ENCODE measurements around the gene G6PD. TPM values are rescaled to one million over a fixed set of nuclear protein-coding genes. Genes with fewer than 3 reads are reported as not detected.
"Not testable (repeated sequence)": the region's sequence is repeated elsewhere in the genome, so short reads cannot be mapped to it uniquely, and the experiment has no call there.

Gene G6PD
- total RNA-seq, 5 donors from 2014 or later (not counting 1 experiment from before 2014, with no cell fraction given) = 46.0 to 59.5 (median 52.4) TPM

GRCh38 chrX:154505734-154506133, 40.9 kb downstream of the G6PD start:
- Mint-ChIP-seq H3K4me1 (peaks cover under 1 to 2% (median 2%) of the 10 kb centered on the region in 3 donors), H3K27me3 (peaks cover 0 to 3% of the 10 kb centered on the region in 2 donors), H3K9me3 (peaks cover 0 to 2% (median 0%) of the 10 kb centered on the region in 3 donors), H3K4me3 (no peak overlapping the region), H3K36me3 (peaks cover 16% of the 10 kb centered on the region), H3K27ac (peak overlapping the region in 1 of 2 donors; percentile 16)
- ChIA-PET CTCF (no interaction called here), POLR2A (no interaction called here)
- Histone ChIP-seq H3K4me1 (ENCODE audit: control insufficient read depth in 1 of 2, extremely low read depth in 1 of 2, insufficient read depth in 2 of 2, low read length in 2 of 2) (no peaks in the 10 kb centered on the region), H3K27ac (ENCODE audit: low read length) (no peak overlapping the region), H3K4me3 (ENCODE audit: control insufficient read depth in 1 of 2, extremely low read depth in 1 of 2, low read length in 1 of 2) (no peak overlapping the region), H3K9me3 (no peaks in the 10 kb centered on the region), H3K36me3 (ENCODE audit: control insufficient read depth in 2 of 2, extremely low read depth in 1 of 2, insufficient read depth in 1 of 2, low read length in 1 of 2) (peaks cover 4 to 27% of the 10 kb centered on the region in 2 donors), H3K27me3 (replicated peaks in 1 of 2; ENCODE audit: control insufficient read depth in 2 of 2, extremely low read depth in 1 of 2, insufficient read depth in 2 of 2, low read length in 1 of 2) (no peaks in the 10 kb centered on the region)
- WGBS (ENCODE audit: insufficient coverage) = 94% methylated on average over 7 of the region's 12 CpGs
- ATAC-seq (replicated peaks in 1 of 4) (no peak), DNase-seq (no peak)

DNA sequence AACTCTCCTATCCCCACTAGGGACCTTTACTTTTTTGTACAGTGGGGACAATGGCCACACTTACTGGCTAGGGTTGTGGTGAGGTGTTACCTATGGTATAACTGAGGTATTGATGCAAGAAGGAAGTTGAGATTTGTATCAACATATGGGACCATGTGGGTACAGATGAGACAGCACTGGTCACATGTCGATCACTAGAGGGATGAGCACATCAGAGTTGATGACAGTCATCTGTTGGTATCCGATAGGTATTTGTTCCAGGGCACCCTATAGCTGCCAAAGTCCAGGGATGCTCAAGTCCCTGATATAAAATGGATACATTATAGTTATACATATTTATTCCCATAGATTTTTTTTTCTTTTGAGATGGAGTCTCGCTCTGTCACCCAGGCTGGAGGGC, 43.7 kb downstream of the G6PD start:
- no peak overlapping the region for H3K27ac ChIP-seq (ENCODE audit: low read length)
- CTCF ChIA-PET = no interaction called here

GRCh38 chrX:154502098-154502497, 44.5 kb downstream of the G6PD start:
- 98% methylated on average over 6 of the region's 8 CpGs for WGBS (ENCODE audit: insufficient coverage)

More for the DNA sequence above, 43.7 kb downstream of the G6PD start:
- H3K27me3 Mint-ChIP-seq = no peaks in the 10 kb centered on the region
- no peak overlapping the region for H3K4me3 Mint-ChIP-seq
- H3K27ac Mint-ChIP-seq = no peak overlapping the region
- WGBS (ENCODE audit: insufficient coverage) = no CpG with 5 or more reads among the region's 3 CpGs
- POLR2A ChIA-PET = interaction anchor here in 1 of 2 donors (0.7 kb wide), 1 partner anchor 53 kb away, joined by 7 read pairs; no protein-coding TSS in a partner anchor
- H3K36me3 ChIP-seq (ENCODE audit: control insufficient read depth in 2 of 2, extremely low read depth in 1 of 2, insufficient read depth in 1 of 2, low read length in 1 of 2) = peaks cover 0 to 17% of the 10 kb centered on the region in 2 donors
- no peaks in the 10 kb centered on the region for H3K9me3 ChIP-seq
- H3K27me3 ChIP-seq (replicated peaks in 1 of 2; ENCODE audit: control insufficient read depth in 2 of 2, extremely low read depth in 1 of 2, insufficient read depth in 2 of 2, low read length in 1 of 2) = no peaks in the 10 kb centered on the region
- peaks cover 3% of the 10 kb centered on the region for H3K36me3 Mint-ChIP-seq
- no peak for DNase-seq
- no peaks in the 10 kb centered on the region for H3K4me1 ChIP-seq (ENCODE audit: control insufficient read depth in 1 of 2, extremely low read depth in 1 of 2, insufficient read depth in 2 of 2, low read length in 2 of 2)
- H3K4me1 Mint-ChIP-seq = no peaks in the 10 kb centered on the region
- no peak overlapping the region for H3K4me3 ChIP-seq (ENCODE audit: control insufficient read depth in 1 of 2, extremely low read depth in 1 of 2, low read length in 1 of 2)
- no peak for ATAC-seq (replicated peaks in 1 of 4)
- H3K9me3 Mint-ChIP-seq = no peaks in the 10 kb centered on the region

DNA sequence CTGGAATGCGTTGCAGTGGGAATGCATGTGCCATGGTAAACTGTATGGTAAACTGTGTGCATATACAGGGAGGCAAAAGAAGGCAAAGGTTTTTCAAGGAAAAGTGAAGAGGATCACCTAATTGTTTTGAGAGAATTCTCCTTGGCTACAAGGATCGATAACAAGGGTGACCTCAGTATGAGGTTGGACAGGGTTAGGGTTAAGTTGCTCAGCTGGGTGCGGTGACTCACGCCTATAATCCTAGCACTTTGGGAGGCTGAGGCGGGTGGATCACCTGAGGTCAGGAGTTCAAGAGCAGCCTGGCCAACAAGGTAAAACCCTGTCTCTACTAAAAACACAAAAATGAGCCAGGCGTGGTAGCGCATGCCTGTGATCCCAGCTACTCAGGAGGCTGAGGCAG, 45.2 kb downstream of the G6PD start:
- ATAC-seq (replicated peaks in 1 of 4); H3K4me1 Mint-ChIP-seq; H3K9me3 ChIP-seq; H3K27ac Mint-ChIP-seq; H3K27me3 ChIP-seq (replicated peaks in 1 of 2; ENCODE audit: control insufficient read depth in 2 of 2, extremely low read depth in 1 of 2, insufficient read depth in 2 of 2, low read length in 1 of 2); H3K9me3 Mint-ChIP-seq; DNase-seq; H3K4me3 ChIP-seq (ENCODE audit: control insufficient read depth in 1 of 2, extremely low read depth in 1 of 2, low read length in 1 of 2); H3K36me3 Mint-ChIP-seq; H3K4me1 ChIP-seq (ENCODE audit: control insufficient read depth in 1 of 2, extremely low read depth in 1 of 2, insufficient read depth in 2 of 2, low read length in 2 of 2); H3K27me3 Mint-ChIP-seq; POLR2A ChIA-PET; H3K4me3 Mint-ChIP-seq; H3K27ac ChIP-seq (ENCODE audit: low read length): not testable (repeated sequence)
- H3K36me3 ChIP-seq (ENCODE audit: control insufficient read depth in 2 of 2, extremely low read depth in 1 of 2, insufficient read depth in 1 of 2, low read length in 1 of 2) = peaks cover 0 to 11% of the 10 kb centered on the region in 2 donors
- CTCF ChIA-PET = interaction anchor here in 1 of 2 donors (0.6 kb wide), 1 partner anchor 35 kb away, joined by 3 read pairs; no protein-coding TSS in a partner anchor
- WGBS (ENCODE audit: insufficient coverage) = no CpG with 5 or more reads among the region's 7 CpGs

More at GRCh38 chrX:154502098-154502497, 44.5 kb downstream of the G6PD start:
- DNase-seq (no peak), ATAC-seq (replicated peaks in 1 of 4) (no peak)
- H3K4me1 Mint-ChIP-seq = no peaks in the 10 kb centered on the region
- H3K4me3 ChIP-seq (ENCODE audit: control insufficient read depth in 1 of 2, extremely low read depth in 1 of 2, low read length in 1 of 2) = no peak overlapping the region
- no peak overlapping the region for H3K27ac ChIP-seq (ENCODE audit: low read length)
- no peak overlapping the region for H3K27ac Mint-ChIP-seq
- H3K4me1 ChIP-seq (ENCODE audit: control insufficient read depth in 1 of 2, extremely low read depth in 1 of 2, insufficient read depth in 2 of 2, low read length in 2 of 2) = no peaks in the 10 kb centered on the region
- peaks cover 3% of the 10 kb centered on the region for H3K36me3 Mint-ChIP-seq
- H3K9me3 Mint-ChIP-seq = no peaks in the 10 kb centered on the region
- POLR2A ChIA-PET = interaction anchor here in 1 of 2 donors (0.7 kb wide), 1 partner anchor 52 kb away, joined by 7 read pairs; no protein-coding TSS in a partner anchor
- H3K27me3 ChIP-seq (replicated peaks in 1 of 2; ENCODE audit: control insufficient read depth in 2 of 2, extremely low read depth in 1 of 2, insufficient read depth in 2 of 2, low read length in 1 of 2) = no peaks in the 10 kb centered on the region
- no peaks in the 10 kb centered on the region for H3K27me3 Mint-ChIP-seq
- H3K36me3 ChIP-seq (ENCODE audit: control insufficient read depth in 2 of 2, extremely low read depth in 1 of 2, insufficient read depth in 1 of 2, low read length in 1 of 2) = peaks cover 0 to 14% of the 10 kb centered on the region in 2 donors
- H3K4me3 Mint-ChIP-seq = no peak overlapping the region
- no peaks in the 10 kb centered on the region for H3K9me3 ChIP-seq
- CTCF ChIA-PET = interaction anchor here in 1 of 2 donors (0.6 kb wide), 1 partner anchor 35 kb away, joined by 3 read pairs; no protein-coding TSS in a partner anchor

- H3K27me3 ChIP-seq (replicated peaks in 1 of 2; ENCODE audit: control insufficient read depth in 2 of 2, extremely low read depth in 1 of 2, insufficient read depth in 2 of 2, low read length in 1 of 2); H3K27ac ChIP-seq (ENCODE audit: low read length); CTCF ChIA-PET; DNase-seq; H3K9me3 ChIP-seq; H3K4me1 Mint-ChIP-seq; H3K27ac Mint-ChIP-seq; H3K4me3 Mint-ChIP-seq; H3K27me3 Mint-ChIP-seq; H3K4me1 ChIP-seq (ENCODE audit: control insufficient read depth in 1 of 2, extremely low read depth in 1 of 2, insufficient read depth in 2 of 2, low read length in 2 of 2); H3K36me3 Mint-ChIP-seq; H3K9me3 Mint-ChIP-seq; H3K36me3 ChIP-seq (ENCODE audit: control insufficient read depth in 2 of 2, extremely low read depth in 1 of 2, insufficient read depth in 1 of 2, low read length in 1 of 2); H3K4me3 ChIP-seq (ENCODE audit: control insufficient read depth in 1 of 2, extremely low read depth in 1 of 2, low read length in 1 of 2); ATAC-seq (replicated peaks in 1 of 4): not testable (repeated sequence)
- no CpG with 5 or more reads among the region's 4 CpGs for WGBS (ENCODE audit: insufficient coverage)
- POLR2A ChIA-PET = interaction anchor here in 1 of 2 donors (0.7 kb wide), 1 partner anchor 243 kb away, joined by 8 read pairs; no protein-coding TSS in a partner anchor
Observed at GRCh38 chrX:154496591-154497137, 50.0 kb downstream of the G6PD start.

DNA sequence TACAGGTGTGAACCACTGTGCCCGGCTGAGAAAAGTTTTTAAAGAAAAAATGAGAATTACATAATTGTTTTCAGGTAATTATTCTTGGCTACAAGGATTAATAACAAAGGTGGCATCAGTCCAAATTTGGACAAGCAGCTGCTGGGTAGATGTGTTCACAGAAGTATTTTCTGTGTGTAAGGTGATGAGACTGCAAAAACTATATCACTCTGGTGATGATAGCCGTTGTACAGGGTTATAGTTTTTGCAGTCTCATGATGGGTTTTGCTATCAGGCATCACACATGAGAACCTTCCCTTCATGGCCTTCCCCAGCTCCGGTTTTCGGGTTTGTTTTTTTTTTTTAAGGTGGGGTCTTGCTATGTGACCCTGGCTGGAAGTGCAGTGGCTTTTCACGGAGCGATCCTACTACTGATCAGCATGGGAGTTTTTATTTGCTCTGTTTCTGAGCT, 51.1 kb downstream of the G6PD start:
- POLR2A ChIA-PET = interaction anchor here in 1 of 2 donors (0.7 kb wide), 2 partner anchors 22 to 405 kb away, joined by 3 to 5 read pairs; no protein-coding TSS in a partner anchor
- Mint-ChIP-seq H3K27ac (no peak overlapping the region), H3K9me3 (no peaks in the 10 kb centered on the region), H3K36me3 (no peaks in the 10 kb centered on the region), H3K4me1 (peaks cover 0 to 1% (median 0%) of the 10 kb centered on the region in 3 donors), H3K27me3 (no peaks in the 10 kb centered on the region), H3K4me3 (no peak overlapping the region)
- no peak overlapping the region for H3K4me3 ChIP-seq (ENCODE audit: control insufficient read depth in 1 of 2, extremely low read depth in 1 of 2, low read length in 1 of 2)
- CTCF ChIA-PET = interaction anchor here in 1 of 2 donors (0.5 kb wide), 1 partner anchor 795 kb away, joined by 3 read pairs; no protein-coding TSS in a partner anchor
- no peaks in the 10 kb centered on the region for H3K9me3 ChIP-seq
- no peaks in the 10 kb centered on the region for H3K27me3 ChIP-seq (replicated peaks in 1 of 2; ENCODE audit: control insufficient read depth in 2 of 2, extremely low read depth in 1 of 2, insufficient read depth in 2 of 2, low read length in 1 of 2)
- H3K4me1 ChIP-seq (ENCODE audit: control insufficient read depth in 1 of 2, extremely low read depth in 1 of 2, insufficient read depth in 2 of 2, low read length in 2 of 2) = peaks cover 0 to 7% of the 10 kb centered on the region in 2 experiments
- H3K27ac ChIP-seq (ENCODE audit: low read length) = no peak overlapping the region
- DNase-seq = no peak
- no peaks in the 10 kb centered on the region for H3K36me3 ChIP-seq (ENCODE audit: control insufficient read depth in 2 of 2, extremely low read depth in 1 of 2, insufficient read depth in 1 of 2, low read length in 1 of 2)
- WGBS (ENCODE audit: insufficient coverage) = no CpG with 5 or more reads among the region's 6 CpGs
- ATAC-seq (replicated peaks in 1 of 4) = no peak

Data from T-cell (primary cell).